NCI-H748 (cell line): ENCODE measurements around the gene CCM2.
A peak's percentile ranks its signal among the peaks of the same experiment; 100 is the strongest.

Source experiments
- DNase-seq: peaks from one replicate; lab custom pipeline; 2025; ENCODE audit not compliant: unreplicated experiment; lab: John Stamatoyannopoulos, UW

CCM2 gene

DNA sequence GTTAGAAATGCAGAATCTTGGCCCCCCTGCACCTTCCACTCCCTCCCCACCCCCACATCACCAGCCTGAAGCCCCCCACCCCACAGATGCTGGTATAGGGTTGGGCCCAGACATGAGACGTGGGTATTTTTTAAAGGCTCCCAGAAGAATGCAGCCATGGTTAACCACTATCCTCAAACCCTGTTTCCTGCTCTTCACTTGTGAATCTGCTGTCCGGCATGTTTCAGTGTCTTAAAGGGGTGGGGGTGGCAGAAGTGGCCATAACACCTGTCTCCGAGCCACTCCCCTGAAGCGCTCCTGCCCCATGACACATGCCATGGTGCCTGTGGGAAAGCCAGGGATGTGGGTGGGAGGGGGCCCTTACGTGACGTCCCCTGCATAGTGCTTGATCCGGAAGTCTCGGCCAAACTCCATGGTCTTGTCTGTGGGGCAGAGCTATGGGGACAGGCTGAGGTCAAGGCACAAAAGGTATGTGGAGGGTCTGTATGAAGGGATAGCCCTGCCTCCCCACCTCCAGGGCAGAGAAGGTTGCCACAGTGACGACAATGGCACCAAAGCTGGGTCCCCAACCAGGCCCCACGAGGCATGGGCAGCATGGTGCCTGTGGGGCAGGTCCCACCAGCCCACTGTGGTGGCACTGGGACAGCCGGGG lies 30.8 kb upstream of the CCM2 start:
- no peak for DNase-seq

DNA sequence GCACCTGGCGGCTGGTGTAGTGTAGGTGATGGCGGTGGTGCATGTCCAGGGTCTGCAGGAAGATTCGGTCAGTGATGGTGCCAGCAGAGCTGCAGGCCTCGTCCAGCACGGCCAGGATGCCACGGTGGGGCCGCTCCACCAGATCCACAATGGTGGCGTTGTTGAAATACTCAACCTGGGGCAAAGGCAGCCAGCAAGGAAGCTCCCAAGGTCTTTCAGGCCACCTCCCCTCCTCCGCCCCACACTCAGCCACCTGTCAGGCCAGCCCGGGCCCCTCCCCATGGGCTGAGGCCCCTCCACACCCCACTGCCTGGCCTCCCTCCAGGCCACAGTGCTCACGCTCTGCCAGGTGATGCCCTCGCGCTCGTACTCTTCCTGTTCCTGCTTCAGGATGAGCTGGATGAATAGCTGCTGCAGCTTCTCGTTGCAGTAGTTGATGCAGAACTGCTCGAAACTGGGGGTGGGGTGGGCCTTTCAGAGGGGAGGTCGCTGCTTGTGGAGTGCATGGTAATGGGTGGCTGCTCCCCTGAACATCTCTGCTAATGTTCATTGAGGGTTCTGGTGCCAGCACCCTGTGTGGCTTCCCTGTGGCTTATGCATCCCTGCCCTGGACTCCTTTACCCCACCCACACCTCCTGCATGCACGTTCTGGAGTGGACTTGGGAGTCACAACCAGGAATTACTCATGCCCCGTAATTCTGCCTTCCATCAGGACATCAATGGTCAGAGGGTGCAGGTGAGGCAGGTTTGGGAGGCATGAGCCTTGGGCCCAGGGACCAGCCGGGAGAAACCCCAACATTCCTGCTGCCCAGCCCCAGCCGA lies 30.1 kb upstream of the CCM2 start:
- peak; percentile 11 for DNase-seq

DNA sequence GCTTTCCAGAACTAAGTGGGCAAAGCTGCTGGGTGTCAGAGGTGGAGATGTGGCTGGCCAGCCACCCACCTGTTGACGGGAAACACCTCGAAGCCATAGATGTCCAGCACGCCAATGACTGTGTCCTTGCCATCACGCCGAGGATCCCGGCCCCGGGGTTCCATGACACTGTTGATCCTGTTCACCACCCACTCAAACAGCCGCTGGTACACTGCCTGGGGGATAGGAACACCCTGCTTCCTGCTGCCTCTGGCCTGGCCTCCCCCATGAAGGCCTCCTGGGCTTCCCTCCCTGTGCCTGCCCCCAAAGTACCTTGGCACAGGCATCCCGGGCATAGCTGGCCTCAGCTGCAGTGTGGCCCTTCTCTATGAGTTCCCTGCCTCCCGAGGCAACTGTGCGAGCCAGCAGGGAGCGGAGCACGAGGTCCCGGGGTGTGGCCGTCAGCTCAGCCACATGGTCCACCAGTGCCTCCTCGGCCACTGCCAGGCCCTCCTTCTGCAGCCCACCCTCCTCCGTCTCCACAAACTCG lies 29.4 kb upstream of the CCM2 start:
- no peak for DNase-seq

DNA sequence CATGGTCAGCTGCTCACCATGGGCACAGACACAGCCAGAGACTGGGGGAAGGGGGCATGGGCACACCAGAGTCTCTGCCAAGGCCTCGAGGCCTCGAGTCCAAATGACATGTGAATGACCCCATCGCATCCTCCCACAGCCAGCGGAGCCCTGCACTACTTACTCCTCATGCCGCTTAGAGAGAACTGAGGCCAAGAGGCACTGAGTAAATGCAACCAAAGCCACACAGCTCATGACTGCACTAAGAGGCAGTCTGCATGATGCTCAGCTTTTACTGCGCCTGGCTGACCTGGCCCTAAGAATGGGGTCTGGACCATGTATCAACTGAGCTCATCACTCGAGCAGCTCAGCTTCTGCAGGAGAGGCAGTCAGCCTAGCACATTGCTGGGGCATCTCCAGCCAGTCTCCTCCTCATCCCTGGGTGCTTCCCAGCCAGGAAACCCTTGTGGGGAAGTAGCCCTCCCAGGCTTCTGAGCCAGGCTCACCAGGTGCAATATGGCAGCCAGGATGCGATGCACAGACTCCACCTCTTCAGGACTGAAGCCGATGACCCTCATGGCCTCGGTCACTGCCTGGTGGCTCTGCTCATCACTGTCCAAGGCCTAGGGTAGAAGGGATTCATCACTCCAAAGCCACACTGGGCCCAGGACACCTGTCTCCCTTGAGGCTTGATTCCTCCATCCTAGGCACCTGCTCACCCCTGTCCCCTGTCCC lies 28.7 kb upstream of the CCM2 start:
- no peak for DNase-seq

DNA sequence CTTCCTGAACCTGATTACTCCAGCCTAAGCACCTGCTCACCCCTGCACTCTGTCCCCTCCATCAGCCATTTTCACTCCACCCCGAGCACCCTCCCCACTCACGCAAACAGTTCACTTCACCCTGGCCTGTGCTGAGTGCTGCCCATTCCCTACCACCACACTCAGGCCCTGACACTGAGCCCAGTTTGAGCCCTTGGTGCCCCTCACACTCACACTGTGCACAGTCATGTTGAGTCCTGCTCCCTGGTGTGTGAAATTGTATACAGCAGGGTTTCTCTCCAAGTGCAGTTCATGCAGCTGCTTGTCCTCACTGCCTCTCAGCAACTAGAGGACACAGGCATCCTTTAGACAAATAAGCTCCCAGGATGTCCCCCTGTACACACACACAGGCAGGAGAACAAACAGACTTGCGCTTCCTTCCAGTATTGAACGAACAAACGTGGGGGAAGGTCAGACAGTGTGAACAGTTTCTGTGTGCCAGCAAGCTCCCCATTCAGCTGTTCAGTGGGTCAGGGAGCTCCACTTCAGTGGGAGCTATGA lies 28.0 kb upstream of the CCM2 start:
- DNase-seq, result no peak

DNA sequence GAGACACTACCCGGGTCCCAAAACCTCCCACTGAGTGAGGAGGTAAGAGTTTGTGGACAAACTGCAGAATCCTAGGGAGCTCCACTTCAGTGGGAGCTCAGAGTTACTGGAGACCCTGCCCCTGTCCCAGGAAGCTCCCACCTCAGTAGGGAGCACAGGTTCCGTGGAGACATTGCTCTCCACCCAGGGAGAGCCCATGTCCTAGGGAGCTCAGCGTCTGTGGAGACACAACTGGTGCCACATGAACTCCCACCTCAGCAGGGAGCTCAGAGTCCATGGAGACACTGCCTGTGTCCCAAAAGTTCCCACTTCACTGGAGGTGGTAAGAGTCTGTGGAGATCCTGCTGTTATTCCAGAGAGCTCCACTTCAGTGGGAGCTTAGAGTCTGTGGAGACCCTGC lies 27.4 kb upstream of the CCM2 start:
- no peak for DNase-seq

DNA sequence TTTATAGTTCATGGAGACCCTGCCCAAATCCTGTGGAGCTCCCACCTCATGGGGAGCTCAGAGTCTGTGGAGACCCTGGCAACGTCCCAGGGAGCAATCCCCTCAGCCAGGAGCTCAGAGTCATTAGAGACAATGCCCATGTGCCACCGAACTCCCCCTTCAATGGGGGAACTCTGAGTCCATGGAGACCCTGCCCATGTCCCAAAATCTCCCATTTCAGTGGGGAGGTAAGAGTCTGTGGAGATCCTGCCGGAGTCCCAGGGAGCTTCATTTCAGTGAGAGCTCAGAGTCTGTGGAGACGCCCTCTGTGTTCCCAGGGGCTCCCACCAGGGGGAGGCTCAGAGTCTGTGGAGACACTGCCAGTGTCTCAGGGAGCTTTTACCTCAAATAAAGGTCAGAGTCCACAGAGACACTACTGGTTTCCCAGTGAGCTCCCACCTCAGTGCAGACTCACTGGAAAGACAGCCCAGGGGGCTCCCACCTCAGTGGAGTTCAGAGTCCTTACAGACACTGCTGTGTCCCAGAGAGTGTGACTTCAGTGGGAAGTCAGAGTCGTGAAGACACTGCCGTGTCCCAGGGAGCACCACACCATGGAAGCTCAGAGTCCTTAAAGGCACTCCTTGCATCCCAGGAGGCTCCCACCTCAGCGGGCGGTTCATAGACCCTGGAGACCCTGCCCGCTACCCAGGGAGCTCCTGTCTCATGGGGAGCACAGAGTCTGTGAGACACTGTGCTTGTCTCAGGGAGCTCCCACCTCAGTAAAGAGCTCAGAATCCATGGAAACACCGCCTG lies 26.2 kb upstream of the CCM2 start:
- peak; percentile 33 for DNase-seq

DNA sequence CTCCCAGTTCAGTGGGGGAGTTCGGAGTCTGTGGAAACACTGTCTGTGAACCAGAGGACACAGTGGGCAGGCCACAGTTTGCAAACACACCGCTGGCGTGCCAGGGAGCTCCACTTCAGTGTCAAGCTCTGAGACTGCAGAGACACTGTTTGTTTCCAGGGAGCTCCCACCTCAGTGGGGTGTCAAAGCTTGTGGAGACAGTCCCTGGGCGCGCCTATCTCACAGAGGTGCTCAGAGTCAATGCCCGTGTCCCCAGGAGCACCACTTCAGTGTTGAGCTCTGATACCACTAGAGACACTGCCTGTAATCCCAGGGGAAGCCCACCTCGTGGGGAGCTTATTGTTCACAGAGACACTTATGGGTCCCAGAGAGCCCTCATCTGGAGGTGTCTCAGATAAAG lies 25.5 kb upstream of the CCM2 start:
- no peak for DNase-seq

DNA sequence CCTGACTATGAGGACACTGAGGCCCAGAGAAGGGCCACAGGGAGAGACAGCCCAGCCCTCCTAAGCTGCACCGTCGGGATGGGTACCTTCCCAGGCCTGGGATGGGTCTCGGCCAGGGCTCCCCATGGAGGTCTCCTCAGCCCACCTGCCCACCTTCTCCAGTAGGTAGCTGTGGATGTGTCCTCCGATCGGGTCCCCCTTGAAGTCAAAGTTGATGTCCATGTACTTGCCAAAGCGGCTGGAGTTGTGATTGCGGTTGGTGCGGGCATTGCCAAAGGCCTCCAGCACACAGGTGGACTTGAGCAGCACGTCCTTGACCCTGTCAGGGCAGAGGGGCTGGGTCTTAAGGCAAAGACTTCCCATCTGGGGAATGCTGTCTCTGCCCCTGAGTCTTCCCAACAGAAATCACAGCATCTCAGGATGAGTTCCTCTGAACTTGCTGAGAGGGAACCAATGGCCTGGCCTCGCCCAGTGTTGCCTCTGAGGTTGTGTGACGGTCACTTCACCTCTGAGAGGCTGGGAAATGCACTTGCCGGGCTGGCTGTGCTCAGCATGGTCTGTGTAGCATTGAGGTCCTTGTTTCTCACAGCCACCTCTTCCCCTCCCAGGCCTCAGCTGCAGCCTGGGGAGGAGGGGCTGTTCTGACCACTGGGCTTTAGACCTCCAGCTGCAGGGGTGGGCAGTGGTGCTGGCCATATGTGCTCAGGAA lies 24.5 kb upstream of the CCM2 start:
- no peak for DNase-seq

DNA sequence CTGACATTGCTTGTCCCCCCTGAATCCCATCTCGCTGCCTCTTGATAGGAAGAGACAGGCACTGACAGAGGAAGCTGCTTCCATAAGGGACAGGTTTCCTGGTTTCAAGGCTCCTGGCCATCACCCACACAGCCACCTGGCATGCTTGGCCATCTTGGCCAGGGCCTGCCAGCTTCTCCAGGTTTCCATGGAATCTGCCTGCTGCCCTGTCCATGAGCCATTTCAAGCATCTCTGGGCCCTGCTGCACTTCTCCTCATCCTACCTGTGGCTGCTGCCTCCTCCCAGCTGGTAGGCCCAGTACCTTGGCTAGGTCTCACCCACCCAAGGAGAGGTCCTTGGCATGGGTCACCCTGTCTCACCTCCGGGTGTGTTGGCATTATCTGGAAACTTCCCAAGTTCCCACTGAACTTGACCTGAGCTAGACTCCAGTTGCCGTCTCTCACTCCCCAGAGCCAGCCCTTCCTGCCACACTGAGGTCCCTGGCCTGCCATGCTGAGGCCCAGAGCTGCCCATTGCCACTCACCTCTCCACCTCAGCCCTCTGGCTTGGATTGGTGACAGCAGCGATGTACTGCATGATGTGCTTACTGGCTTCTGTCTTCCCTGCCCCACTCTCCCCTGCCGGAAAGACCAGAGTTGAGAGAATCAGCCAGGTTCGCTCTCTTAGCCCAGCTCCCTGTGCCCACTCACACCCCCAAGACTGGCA lies 23.8 kb upstream of the CCM2 start:
- DNase-seq, result no peak

DNA sequence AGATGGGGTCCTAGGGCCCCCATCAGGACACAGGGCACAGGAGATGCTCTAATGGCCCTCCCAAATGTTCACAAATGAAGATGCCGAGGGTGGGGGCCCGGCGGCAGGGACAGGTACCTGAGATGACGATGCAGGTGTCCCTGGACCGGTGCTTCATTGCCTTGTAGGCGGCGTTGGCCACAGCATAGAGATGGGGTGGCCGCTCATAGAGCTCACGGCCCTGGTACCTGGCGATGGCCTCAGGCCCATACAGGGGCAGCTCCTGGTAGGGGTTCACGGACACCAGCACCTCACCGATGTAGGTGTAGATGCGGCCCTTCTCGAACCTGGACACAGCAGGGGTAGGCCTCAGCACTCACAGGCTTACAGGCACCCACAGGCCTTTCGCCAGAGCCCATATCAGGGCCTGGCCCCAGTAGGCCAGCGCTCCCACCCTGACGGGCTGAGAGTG lies 23.2 kb upstream of the CCM2 start:
- DNase-seq, result no peak

DNA sequence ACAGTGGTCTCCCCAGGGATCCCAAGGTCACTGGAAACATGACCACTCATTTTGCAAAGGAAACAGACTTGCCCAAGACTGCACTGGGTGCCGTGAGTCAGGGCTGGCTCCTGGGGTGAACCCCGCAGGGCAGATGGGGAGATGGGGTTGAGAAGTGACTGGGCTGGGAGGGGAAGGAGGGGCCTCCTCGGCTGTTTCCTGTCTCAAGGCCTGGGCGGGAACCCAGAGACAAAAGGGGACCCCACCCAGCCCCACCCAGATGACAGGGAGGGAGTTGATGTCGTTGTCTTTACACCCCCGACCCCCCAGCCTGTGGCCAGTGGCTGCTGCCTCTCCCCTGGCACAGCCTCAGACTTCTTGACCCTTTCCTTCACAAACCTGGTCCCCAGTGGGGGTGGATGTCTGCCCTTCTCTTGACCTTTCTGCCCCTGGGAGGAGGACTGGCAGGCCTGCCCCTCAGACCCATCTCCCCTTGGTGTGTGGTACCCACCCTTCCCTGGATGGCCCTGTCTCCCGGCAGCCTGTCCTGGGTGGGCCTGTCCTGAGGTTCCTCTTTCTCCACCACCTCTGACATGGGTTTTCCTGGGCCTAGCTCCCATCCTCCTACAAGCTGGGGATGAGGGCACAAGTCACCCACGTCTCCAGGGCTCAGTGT lies 22.6 kb upstream of the CCM2 start:
- no peak for DNase-seq

DNA sequence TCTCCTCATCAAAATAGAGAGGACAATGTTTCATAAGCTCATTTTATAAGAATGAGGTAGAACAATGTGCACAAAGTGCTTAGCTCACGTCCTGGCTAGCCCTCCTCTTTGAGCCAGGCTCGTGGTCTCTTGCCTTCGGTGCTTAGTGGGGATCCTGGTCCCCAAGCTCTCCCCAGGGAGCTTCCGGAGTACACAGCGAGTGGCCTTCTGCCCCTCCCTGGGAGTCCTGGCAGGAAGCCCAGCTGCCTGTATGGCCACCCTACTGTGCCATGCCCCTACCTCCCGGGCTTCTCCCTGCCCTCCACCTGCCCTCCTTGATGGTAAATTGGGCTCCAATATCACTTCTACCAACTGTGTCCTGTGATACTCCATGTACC lies 22.1 kb upstream of the CCM2 start:
- no peak for DNase-seq

DNA sequence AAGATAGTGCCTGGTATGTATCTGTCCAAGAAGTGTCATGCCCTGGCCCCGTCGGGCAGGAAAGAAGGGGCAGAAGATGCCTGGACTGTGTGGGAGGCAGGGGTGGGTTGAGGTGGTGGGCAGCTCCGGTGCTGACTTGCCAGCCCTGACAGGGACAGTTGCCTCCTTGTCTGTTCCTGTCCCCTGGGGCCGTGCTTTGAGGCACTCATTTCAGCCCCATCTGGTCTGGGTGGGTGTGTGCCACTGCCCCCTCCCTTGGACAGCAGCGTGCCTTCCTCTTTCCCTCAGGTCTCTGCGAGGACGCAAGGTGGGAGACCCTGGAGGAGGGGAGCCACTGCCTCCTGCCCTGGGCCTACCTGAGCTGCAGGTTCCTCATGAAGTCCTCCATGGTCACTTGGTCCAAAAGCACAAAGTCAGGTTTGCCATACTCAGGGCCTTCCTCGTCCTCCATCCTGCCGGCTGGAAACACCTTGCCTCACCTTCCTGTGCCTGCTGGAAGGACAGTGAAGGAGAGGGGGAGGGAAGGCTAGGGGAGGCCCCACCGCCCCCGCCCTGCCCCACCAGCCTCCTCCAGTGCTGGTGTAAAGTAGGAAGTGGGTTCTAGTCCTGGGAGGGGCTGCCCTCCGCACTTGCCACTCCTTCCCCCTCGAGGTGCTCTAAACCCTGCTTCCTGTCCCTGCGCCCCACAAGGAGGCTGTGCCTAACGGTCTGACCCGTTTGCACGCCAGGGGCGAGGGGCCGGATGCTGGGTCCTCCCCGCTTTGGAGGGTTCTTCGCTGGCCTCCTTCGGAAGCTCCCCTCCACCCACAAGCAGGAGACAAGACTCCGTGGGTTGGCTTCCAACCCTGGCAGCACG lies 21.3 kb upstream of the CCM2 start, which contains the start of gene MYO1G:
TSS of gene MYO1G (minus strand) at position 505 of the 856 bp plus-strand sequence. CDS start at position 451, 54 bp downstream.
- DNase-seq, result no peak

DNA sequence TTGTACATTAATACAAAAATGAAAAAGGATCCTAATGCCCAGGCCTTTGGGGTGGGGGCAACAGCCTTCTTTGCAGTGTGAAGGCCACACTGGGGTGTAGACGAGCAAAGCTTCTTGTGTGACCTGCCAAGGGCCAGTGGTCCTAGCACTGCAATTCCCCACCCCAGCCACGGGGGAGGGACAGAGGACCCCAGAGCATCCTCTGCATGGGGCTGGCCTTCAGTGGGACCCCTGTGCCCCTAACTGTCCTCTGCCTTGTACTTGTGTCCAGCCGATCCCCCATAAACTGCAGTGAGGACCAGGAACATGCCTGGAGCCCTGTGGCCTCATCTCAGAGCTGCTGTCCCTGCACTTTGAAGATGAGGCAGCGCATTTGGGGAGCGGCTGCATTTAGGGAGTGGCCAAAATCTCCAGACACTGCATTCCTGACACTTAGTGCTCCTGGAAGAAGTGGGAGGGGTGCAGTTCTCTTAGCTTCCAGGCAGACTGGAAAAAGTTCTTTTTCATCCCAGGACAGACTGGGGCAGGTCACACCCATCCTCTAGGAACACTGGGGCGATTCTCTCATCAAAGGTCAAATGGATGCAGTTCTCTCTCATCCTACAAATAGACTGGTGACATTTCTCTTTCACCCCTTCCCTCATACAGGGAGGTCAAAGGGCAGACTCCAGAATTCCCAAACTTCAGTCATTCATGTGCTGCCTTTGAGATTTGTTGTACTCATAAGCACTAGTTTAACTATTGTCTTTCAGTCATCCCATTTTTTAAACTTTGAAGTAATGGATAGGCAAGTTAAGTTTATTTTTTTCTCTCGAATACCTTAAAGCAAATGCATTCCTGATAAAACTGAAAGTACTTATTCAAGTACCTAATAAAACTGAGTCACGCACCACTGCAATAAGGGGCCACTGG lies 20.3 kb upstream of the CCM2 start:
- no peak for DNase-seq

DNA sequence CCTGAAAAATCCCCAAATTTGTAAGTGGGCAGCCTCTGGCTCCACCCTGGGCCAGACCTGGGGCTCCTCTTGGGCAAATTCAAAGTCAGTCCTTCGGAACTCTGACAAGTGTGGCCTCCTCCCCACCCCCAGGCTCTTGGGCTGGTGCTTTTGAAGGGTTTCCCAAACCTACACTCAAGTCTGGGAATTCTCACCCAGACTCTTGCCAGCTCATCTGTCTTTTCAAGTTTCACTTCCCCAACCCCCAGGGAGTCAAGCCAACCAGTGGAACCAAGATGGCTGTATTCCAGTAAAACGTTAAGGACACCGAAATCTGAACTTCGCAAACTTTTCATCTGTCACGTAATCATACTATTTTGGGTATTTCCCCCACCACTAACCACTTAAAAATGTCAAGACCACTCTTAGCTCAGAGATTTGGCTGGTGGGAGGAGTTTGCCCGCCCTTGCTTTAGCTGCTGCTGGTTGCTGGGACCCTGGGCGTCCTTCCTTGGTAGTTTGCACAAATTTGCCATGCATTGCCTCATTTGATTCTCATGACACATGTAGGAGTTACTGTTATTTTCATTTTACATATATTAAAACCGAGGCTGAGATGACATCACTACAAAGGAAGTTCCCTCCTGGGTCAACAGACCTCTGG lies 19.5 kb upstream of the CCM2 start:
- DNase-seq, result no peak
